Chondrocyte (in vitro differentiated cells): ENCODE results near the gene SCN2A. TPM values are rescaled to one million over a fixed set of nuclear protein-coding genes. Genes with fewer than 3 reads are reported as not detected.

Source experiments
- DNase-seq: peaks from one replicate; pipeline ENCODE4 v3.0.0; 2021; ENCODE audit warnings: mixed read lengths, low spot score
- H3K27ac Mint-ChIP-seq: one replicate; pipeline ENCODE4 v1.8.0; 2021; ENCODE audit warnings: mild to moderate bottlenecking, moderate library complexity, mixed read lengths; ENCODE audit not compliant: unreplicated experiment
- H3K27me3 Mint-ChIP-seq: 2 replicates; pipeline ENCODE4 v1.8.0; 2021; ENCODE audit warnings: low read depth, mixed read lengths
- H3K36me3 Mint-ChIP-seq: 2 replicates; pipeline ENCODE4 v1.8.0; 2021; ENCODE audit warnings: low read depth, mixed read lengths
- H3K4me1 Mint-ChIP-seq: 2 replicates; pipeline ENCODE4 v1.8.0; 2021; ENCODE audit warnings: low read depth, mild to moderate bottlenecking, mixed read lengths
- H3K4me3 Mint-ChIP-seq: one replicate; pipeline ENCODE4 v1.8.0; 2021; ENCODE audit warnings: mild to moderate bottlenecking, moderate library complexity, mixed read lengths; ENCODE audit not compliant: unreplicated experiment
- H3K9me3 Mint-ChIP-seq: 2 replicates; pipeline ENCODE4 v1.8.0; 2021; ENCODE audit warnings: low read depth, mixed read lengths
- CTCF ChIP-seq: fragments of 200-600 bp; sonication (generic); IDR thresholded peaks from 2 replicates; pipeline ENCODE4 v1.5.0; 2021; ENCODE audit warnings: antibody characterized with exemption, mild to moderate bottlenecking, moderate library complexity
- total RNA-seq: library from RNA; stranded (reverse); gene quantifications from 3 replicates; pipeline ENCODE4 v1.2.1, GENCODE V29; 2021

SCN2A gene
- total RNA-seq, 1 donor from 2014 or later: 1.8 TPM

GRCh38 chr2:165408186-165408585 is 169.0 kb downstream of the SCN2A start:
- no peak for TF ChIP-seq CTCF
- Mint-ChIP-seq H3K36me3 (no peaks in the 10 kb centered on the region), H3K9me3 (no peaks in the 10 kb centered on the region), H3K27me3 (no peaks in the 10 kb centered on the region), H3K4me3 (no peak overlapping the region), H3K27ac (peak overlapping the region; percentile 36), H3K4me1 (peaks cover 45% of the 10 kb centered on the region)
- no peak for DNase-seq

GRCh38 chr2:165410276-165410675 is 171.1 kb downstream of the SCN2A start:
- H3K9me3 Mint-ChIP-seq: peaks cover 3% of the 10 kb centered on the region
- TF ChIP-seq CTCF: no peak
- H3K27me3 Mint-ChIP-seq: no peaks in the 10 kb centered on the region
- peaks cover 38% of the 10 kb centered on the region for H3K4me1 Mint-ChIP-seq
- no peak overlapping the region for H3K27ac Mint-ChIP-seq
- no peak overlapping the region for H3K4me3 Mint-ChIP-seq
- no peaks in the 10 kb centered on the region for H3K36me3 Mint-ChIP-seq
- DNase-seq: no peak

GRCh38 chr2:165414187-165414586 is 175.0 kb downstream of the SCN2A start:
- Mint-ChIP-seq H3K4me1 (peaks cover 12% of the 10 kb centered on the region), H3K27ac (no peak overlapping the region), H3K9me3 (peaks cover 16% of the 10 kb centered on the region), H3K36me3 (no peaks in the 10 kb centered on the region), H3K4me3 (no peak overlapping the region), H3K27me3 (no peaks in the 10 kb centered on the region)
- no peak for DNase-seq
- no peak for TF ChIP-seq CTCF

- DNase-seq: no peak
- Mint-ChIP-seq H3K27me3 (no peaks in the 10 kb centered on the region), H3K36me3 (no peaks in the 10 kb centered on the region), H3K4me1 (peaks cover 5% of the 10 kb centered on the region), H3K9me3 (peaks cover 18% of the 10 kb centered on the region), H3K27ac (no peak overlapping the region), H3K4me3 (no peak overlapping the region)
- TF ChIP-seq CTCF: peak; percentile 9
Measured at GRCh38 chr2:165417009-165417408, 177.8 kb downstream of the SCN2A start.

GRCh38 chr2:165420231-165420630 is 181.0 kb downstream of the SCN2A start:
- no peak overlapping the region for H3K4me3 Mint-ChIP-seq
- no peak for TF ChIP-seq CTCF
- no peak for DNase-seq

More at GRCh38 chr2:165420231-165420630, 181.0 kb downstream of the SCN2A start:
- no peak overlapping the region for H3K27ac Mint-ChIP-seq
- H3K27me3 Mint-ChIP-seq: no peaks in the 10 kb centered on the region
- H3K9me3 Mint-ChIP-seq: peaks cover 20% of the 10 kb centered on the region
- no peaks in the 10 kb centered on the region for H3K36me3 Mint-ChIP-seq
- H3K4me1 Mint-ChIP-seq: peaks cover 5% of the 10 kb centered on the region
